Left kidney (tissue), 2 donors: ENCODE measurements around the gene SLC43A2. TPM values are rescaled to one million over a fixed set of nuclear protein-coding genes. Genes with fewer than 3 reads are reported as not detected.

Source experiments
- DNase-seq: peaks from one replicate; pipeline ENCODE4 v3.0.0-alpha.2; 2013
- polyA plus RNA-seq: library from polyadenylated mRNA; unstranded; fragments of 120-200 nt; gene quantifications from one replicate; pipeline ENCODE4 v1.2.1, GENCODE V29; 2013; ENCODE audit not compliant: insufficient read length

SLC43A2 gene
- polyA plus RNA-seq, 1 donor, result 27.1 TPM

- no peak for DNase-seq
Observed at GRCh38 chr17:1644493-1645206, 16.0 kb upstream of the SLC43A2 start.

GRCh38 chr17:1643999-1644492 lies 15.4 kb upstream of the SLC43A2 start:
- DNase-seq, result no peak

GRCh38 chr17:1643293-1643998 lies 14.8 kb upstream of the SLC43A2 start:
- peak; percentile 27 for DNase-seq

- no peak for DNase-seq
Observed at GRCh38 chr17:1641065-1641403, 12.4 kb upstream of the SLC43A2 start.

GRCh38 chr17:1640329-1641064 lies 11.9 kb upstream of the SLC43A2 start:
- DNase-seq, result no peak

GRCh38 chr17:1639549-1640180 lies 11.0 kb upstream of the SLC43A2 start:
- peak; percentile 48 for DNase-seq

- DNase-seq, result no peak
Observed at GRCh38 chr17:1638624-1639300, 10.1 kb upstream of the SLC43A2 start.

- peak; percentile 41 for DNase-seq
Observed at GRCh38 chr17:1638171-1638590, 9.5 kb upstream of the SLC43A2 start.

GRCh38 chr17:1636732-1637285 lies 8.2 kb upstream of the SLC43A2 start:
- DNase-seq, result no peak

GRCh38 chr17:1635675-1636465 lies 7.2 kb upstream of the SLC43A2 start:
- no peak for DNase-seq

GRCh38 chr17:1634841-1635650 lies 6.4 kb upstream of the SLC43A2 start:
- no peak for DNase-seq

- DNase-seq, result no peak
Observed at GRCh38 chr17:1630662-1631061, 2.0 kb upstream of the SLC43A2 start.

- no peak for DNase-seq
Observed at GRCh38 chr17:1629504-1630310, 1.1 kb upstream of the SLC43A2 start.

GRCh38 chr17:1628856-1629503 lies 346 bp upstream of the SLC43A2 start:
- peak; percentile 95 for DNase-seq

GRCh38 chr17:1627182-1627981 lies 1.3 kb downstream of the SLC43A2 start:
- no peak for DNase-seq

- no peak for DNase-seq
Observed at GRCh38 chr17:1626333-1626732, 2.3 kb downstream of the SLC43A2 start.

- DNase-seq, result no peak
Observed at GRCh38 chr17:1625581-1625980, 3.1 kb downstream of the SLC43A2 start.
